Coronary artery (tissue), 2 donors: ENCODE results near the gene SRCAP.
A peak's percentile ranks its signal among the peaks of the same experiment; 100 is the strongest.

Experiments used
- DNase-seq: peaks from one replicate; pipeline ENCODE4 v3.0.0-alpha.2; 2017; ENCODE audit warnings: low spot score
- H3K27ac ChIP-seq, 2 donors: fragments of 200-600 bp; sonication (generic); one replicate each; pipeline ENCODE4 v1.5.1; 2016 to 2019
- H3K4me3 ChIP-seq: fragments of 200-600 bp; sonication (generic); 2 replicates; pipeline ENCODE4 v1.5.1; 2016; ENCODE audit warnings: mild to moderate bottlenecking, moderate library complexity
- TF ChIP-seq, protein P1 (sequence below): fragments of 200-600 bp; sonication (generic); IDR thresholded peaks from one replicate; pipeline ENCODE4 v1.5.1; 2019; ENCODE audit warnings: antibody characterized with exemption

The SRCAP gene

DNA sequence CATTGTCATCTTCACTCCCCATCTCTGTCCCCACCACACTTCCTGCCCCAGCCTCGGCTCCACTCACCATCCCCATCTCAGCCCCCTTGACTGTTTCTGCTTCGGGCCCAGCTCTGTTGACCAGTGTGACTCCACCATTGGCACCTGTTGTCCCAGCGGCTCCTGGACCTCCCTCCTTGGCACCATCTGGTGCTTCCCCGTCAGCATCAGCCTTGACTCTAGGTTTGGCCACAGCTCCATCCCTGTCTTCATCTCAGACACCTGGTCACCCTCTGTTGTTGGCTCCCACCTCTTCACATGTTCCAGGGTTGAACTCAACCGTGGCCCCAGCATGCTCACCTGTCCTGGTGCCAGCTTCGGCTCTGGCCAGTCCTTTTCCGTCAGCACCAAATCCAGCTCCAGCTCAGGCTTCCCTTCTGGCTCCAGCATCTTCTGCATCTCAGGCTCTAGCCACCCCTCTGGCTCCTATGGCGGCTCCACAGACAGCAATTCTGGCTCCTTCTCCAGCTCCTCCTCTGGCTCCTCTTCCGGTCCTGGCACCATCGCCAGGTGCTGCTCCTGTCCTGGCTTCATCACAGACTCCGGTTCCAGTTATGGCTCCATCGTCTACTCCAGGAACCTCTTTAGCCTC is 24.9 kb downstream of the SRCAP start:
- no peak for DNase-seq
- Histone ChIP-seq H3K4me3 (no peak overlapping the region), H3K27ac (no peak overlapping the region)
- TF ChIP-seq, protein P1, sequence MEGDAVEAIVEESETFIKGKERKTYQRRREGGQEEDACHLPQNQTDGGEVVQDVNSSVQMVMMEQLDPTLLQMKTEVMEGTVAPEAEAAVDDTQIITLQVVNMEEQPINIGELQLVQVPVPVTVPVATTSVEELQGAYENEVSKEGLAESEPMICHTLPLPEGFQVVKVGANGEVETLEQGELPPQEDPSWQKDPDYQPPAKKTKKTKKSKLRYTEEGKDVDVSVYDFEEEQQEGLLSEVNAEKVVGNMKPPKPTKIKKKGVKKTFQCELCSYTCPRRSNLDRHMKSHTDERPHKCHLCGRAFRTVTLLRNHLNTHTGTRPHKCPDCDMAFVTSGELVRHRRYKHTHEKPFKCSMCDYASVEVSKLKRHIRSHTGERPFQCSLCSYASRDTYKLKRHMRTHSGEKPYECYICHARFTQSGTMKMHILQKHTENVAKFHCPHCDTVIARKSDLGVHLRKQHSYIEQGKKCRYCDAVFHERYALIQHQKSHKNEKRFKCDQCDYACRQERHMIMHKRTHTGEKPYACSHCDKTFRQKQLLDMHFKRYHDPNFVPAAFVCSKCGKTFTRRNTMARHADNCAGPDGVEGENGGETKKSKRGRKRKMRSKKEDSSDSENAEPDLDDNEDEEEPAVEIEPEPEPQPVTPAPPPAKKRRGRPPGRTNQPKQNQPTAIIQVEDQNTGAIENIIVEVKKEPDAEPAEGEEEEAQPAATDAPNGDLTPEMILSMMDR = no peak

DNA sequence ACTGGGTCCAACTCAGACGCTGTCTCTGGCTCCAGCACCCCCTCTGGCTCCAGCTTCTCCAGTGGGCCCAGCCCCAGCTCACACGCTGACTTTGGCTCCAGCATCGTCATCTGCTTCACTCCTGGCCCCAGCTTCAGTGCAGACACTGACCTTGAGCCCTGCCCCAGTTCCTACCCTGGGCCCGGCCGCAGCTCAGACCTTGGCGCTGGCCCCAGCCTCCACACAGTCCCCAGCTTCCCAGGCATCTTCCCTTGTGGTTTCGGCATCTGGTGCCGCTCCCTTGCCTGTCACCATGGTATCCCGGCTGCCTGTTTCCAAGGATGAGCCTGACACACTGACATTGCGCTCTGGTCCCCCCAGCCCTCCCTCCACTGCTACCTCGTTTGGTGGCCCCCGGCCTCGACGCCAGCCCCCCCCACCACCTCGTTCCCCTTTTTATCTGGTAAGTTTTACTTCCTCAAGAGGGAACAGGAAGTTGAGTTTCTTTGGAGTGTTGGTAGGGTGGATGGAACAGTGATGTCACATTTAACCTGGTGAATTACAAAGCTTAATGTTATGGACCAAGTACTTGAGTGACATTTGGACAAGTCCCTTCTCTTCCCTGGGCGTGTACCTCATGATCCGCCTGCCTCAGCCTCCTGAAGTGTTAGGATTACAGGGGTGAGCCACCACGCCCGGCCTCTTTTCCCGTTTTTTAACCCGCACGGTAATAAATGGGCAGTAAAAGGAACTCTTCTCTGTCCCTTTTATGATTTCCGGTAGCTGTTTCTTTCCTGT is 25.9 kb downstream of the SRCAP start:
- no peak for DNase-seq
- TF ChIP-seq, protein P1 = no peak
- Histone ChIP-seq H3K27ac (peak overlapping the region in 1 of 2 donors; percentile 35), H3K4me3 (no peak overlapping the region)

DNA sequence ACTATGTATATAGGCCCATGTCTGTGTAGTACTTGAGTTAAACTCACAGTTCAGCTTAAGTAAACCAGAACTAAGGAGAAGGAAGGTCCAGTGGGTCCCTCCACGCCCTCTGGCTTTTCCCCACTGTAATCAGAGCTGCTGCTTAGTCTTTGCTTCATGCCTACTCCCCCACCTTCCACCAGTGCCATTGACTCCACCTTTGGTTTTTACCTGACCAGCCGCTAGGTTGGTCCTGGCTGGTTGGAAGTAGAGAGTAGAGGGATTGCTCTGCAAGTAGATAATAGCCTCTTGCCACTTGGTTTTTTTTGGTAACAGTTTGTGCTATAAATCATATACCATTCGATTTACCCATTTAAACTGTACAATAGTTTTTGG is 26.4 kb downstream of the SRCAP start:
- TF ChIP-seq, protein P1 = no peak
- Histone ChIP-seq H3K4me3 (no peak overlapping the region), H3K27ac (peak overlapping the region in 1 of 2 donors; percentile 35)
- DNase-seq = no peak

DNA sequence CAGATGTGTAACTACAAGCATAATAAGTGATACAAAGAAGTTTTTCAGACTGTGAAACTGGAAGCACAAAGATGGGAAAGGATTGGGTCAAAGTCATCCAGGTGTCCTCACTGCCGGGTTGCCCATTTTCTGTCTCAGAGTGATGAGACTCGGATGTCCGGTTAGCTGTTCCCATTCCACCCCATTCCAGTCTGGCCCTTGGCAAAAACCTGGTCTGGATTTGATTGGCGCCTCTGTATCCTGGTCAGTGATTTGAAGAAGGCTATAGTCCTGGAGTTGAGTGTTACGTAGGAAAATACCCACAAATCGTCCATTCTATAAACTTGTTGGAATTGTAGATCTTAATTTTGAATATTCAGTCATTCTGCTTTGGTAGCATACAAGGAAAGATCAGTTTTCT is 29.4 kb downstream of the SRCAP start:
- no peak for DNase-seq
- no peak overlapping the region for H3K4me3 ChIP-seq
- TF ChIP-seq, protein P1 = no peak
- no peak overlapping the region for H3K27ac ChIP-seq

DNA sequence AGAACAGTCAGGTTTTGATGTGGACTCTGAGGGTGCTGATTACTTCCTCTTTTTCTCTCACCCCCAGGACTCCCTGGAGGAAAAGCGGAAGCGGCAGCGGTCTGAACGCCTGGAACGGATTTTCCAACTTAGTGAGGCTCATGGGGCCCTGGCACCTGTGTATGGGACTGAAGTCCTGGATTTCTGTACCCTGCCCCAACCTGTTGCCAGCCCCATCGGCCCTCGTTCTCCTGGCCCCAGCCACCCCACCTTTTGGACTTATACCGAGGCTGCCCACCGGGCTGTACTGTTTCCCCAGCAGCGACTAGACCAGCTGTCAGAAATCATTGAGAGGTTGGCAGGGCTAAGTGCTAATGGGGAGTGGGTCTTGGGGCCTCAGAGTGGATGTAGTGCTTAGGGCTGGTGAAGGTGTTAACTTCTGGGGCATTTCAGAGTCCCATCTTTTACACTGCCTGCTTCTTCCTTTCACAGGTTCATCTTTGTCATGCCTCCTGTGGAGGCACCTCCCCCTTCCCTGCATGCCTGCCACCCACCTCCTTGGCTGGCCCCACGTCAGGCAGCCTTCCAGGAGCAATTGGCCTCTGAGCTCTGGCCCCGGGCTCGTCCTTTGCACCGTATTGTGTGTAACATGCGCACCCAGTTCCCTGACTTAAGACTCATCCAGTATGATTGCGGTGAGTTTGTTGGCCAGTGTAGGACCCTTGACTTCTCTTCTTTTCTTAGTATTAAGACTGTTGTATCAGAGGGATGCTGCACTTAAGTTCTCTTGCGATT is 30.1 kb downstream of the SRCAP start:
- no peak for DNase-seq
- TF ChIP-seq, protein P1 = no peak
- Histone ChIP-seq H3K27ac (no peak overlapping the region), H3K4me3 (no peak overlapping the region)

DNA sequence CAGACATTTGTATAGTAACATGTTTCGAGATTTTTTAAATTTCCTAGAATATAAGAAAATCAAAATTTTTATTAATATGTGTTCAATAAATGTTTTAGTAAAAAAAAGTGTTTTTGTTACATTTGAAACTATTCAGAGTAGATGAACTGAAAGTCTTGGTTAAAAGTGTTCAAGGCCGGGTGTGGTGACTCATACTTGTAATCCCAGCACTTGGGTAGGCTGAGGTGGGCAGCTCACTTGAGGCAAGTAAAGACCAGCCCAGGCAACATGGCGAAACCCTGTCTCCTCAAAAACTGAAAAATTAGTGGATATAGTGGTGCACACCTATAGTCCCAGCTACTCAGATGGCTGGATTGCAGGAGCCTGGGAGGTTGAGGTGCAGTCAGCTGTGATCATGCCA is 32.4 kb downstream of the SRCAP start:
- no peak overlapping the region for H3K4me3 ChIP-seq
- TF ChIP-seq, protein P1 = no peak
- no peak for DNase-seq
- no peak overlapping the region for H3K27ac ChIP-seq
